Neural progenitor cell (in vitro differentiated cells): Measurements from ENCODE around the gene CCL3. TPM values are rescaled to one million over a fixed set of nuclear protein-coding genes. Genes with fewer than 3 reads are reported as not detected.
A peak's percentile ranks its signal among the peaks of the same experiment; 100 is the strongest.

ENCODE experiments used
- DNase-seq: peaks from one replicate; pipeline ENCODE4 v3.0.0-alpha.2; 2016; ENCODE audit warnings: low spot score
- H2AFZ ChIP-seq: fragments of 200-600 bp; sonication (generic); replicated peaks from 2 replicates; pipeline ENCODE4 v1.6.1; 2016; ENCODE audit warnings: antibody characterized with exemption
- H3F3A ChIP-seq: fragments of 200-600 bp; sonication (generic); 2 replicates; pipeline ENCODE4 v1.6.1; 2016; ENCODE audit warnings: antibody characterized with exemption, low read depth
- H3K27ac ChIP-seq: fragments of 200-600 bp; sonication (generic); 2 replicates; pipeline ENCODE4 v1.5.1; 2016; ENCODE audit warnings: mild to moderate bottlenecking
- H3K27me3 ChIP-seq: fragments of 200-600 bp; sonication (generic); 2 replicates; pipeline ENCODE4 v1.6.1; 2016; ENCODE audit warnings: mild to moderate bottlenecking, moderate library complexity
- H3K36me3 ChIP-seq: fragments of 200-600 bp; sonication (generic); 2 replicates; pipeline ENCODE4 v1.5.1; 2016
- H3K4me1 ChIP-seq: fragments of 200-600 bp; sonication (generic); 2 replicates; pipeline ENCODE4 v1.6.1; 2016; ENCODE audit warnings: mixed run types
- H3K4me2 ChIP-seq: fragments of 200-600 bp; sonication (generic); 2 replicates; pipeline ENCODE4 v1.6.1; 2016
- H3K4me3 ChIP-seq: fragments of 200-600 bp; sonication (generic); 2 replicates; pipeline ENCODE4 v1.5.1; 2016
- H3K79me2 ChIP-seq: fragments of 200-600 bp; sonication (generic); 2 replicates; pipeline ENCODE4 v1.6.1; 2016; ENCODE audit warnings: low read depth
- H3K9ac ChIP-seq: fragments of 200-600 bp; sonication (generic); 2 replicates; pipeline ENCODE4 v1.6.1; 2016
- H3K9me3 ChIP-seq: fragments of 200-600 bp; sonication (generic); 2 replicates; pipeline ENCODE4 v1.5.1; 2016; ENCODE audit warnings: low read depth
- H4K20me1 ChIP-seq: fragments of 200-600 bp; sonication (generic); 2 replicates; pipeline ENCODE4 v1.6.1; 2016; ENCODE audit warnings: low read depth
- H3K27ac Mint-ChIP-seq: 3 replicates; pipeline ENCODE4 v1.8.0; 2021; ENCODE audit warnings: mixed read lengths
- H3K27me3 Mint-ChIP-seq: 2 replicates; pipeline ENCODE4 v1.8.0; 2022; ENCODE audit warnings: low read depth, mild to moderate bottlenecking, inconsistent platforms, moderate library complexity, mixed read lengths; ENCODE audit not compliant: insufficient read depth
- H3K36me3 Mint-ChIP-seq: 3 replicates; pipeline ENCODE4 v1.8.0; 2021; ENCODE audit warnings: mixed read lengths
- H3K4me1 Mint-ChIP-seq: 3 replicates; pipeline ENCODE4 v1.8.0; 2021; ENCODE audit warnings: mixed read lengths
- H3K4me3 Mint-ChIP-seq: 3 replicates; pipeline ENCODE4 v1.8.0; 2021; ENCODE audit warnings: mild to moderate bottlenecking, moderate library complexity, mixed read lengths
- H3K9me3 Mint-ChIP-seq: 3 replicates; pipeline ENCODE4 v1.8.0; 2020; ENCODE audit warnings: mixed read lengths
- CTCF ChIP-seq: fragments of 200-600 bp; sonication (generic); IDR thresholded peaks from 2 replicates; pipeline ENCODE4 v1.5.1; 2017; ENCODE audit warnings: antibody characterized with exemption, mild to moderate bottlenecking
- EZH2 ChIP-seq: fragments of 200-600 bp; sonication (generic); IDR thresholded peaks from 2 replicates; pipeline ENCODE4 v1.6.1; 2017; ENCODE audit warnings: antibody characterized with exemption, mild to moderate bottlenecking, moderate library complexity
- EZH2phosphoT487 ChIP-seq: fragments of 200-600 bp; sonication (generic); IDR thresholded peaks from 2 replicates; pipeline ENCODE4 v1.6.1; 2017; ENCODE audit warnings: antibody characterized with exemption
- total RNA-seq: library from RNA; depleted of rRNA; stranded (reverse); fragments of >200 nt; gene quantifications from 2 replicates; pipeline ENCODE4 v1.2.3, GENCODE V29; 2015; ENCODE audit warnings: low replicate concordance

The CCL3 gene
- total RNA-seq, 1 donor from 2014 or later = not detected

- no peak overlapping the region for H3K4me3 Mint-ChIP-seq
- Histone ChIP-seq H2AFZ (no peak overlapping the region), H4K20me1 (no peaks in the 10 kb centered on the region), H3K36me3 (no peaks in the 10 kb centered on the region), H3K9me3 (no peaks in the 10 kb centered on the region), H3K27ac (no peak overlapping the region), H3K4me3 (no peak overlapping the region), H3K4me2 (no peak overlapping the region), H3K4me1 (no peaks in the 10 kb centered on the region), H3K79me2 (no peaks in the 10 kb centered on the region), H3F3A (no peaks in the 10 kb centered on the region), H3K27me3 (no peaks in the 10 kb centered on the region), H3K9ac (no peak overlapping the region)
- TF ChIP-seq EZH2phosphoT487 (no peak), EZH2 (no peak), CTCF (no peak)
- H3K4me1 Mint-ChIP-seq = no peaks in the 10 kb centered on the region
- H3K27ac Mint-ChIP-seq = no peak overlapping the region
- no peak for DNase-seq
- H3K36me3 Mint-ChIP-seq = no peaks in the 10 kb centered on the region
- H3K9me3 Mint-ChIP-seq = peaks cover 7% of the 10 kb centered on the region
- no peaks in the 10 kb centered on the region for H3K27me3 Mint-ChIP-seq
Measured at GRCh38 chr17:36070427-36070826, 19.5 kb downstream of the CCL3 start.

- no peaks in the 10 kb centered on the region for H3K4me1 Mint-ChIP-seq
Measured at GRCh38 chr17:36069136-36069535, 20.8 kb downstream of the CCL3 start.

GRCh38 chr17:36068524-36068923, 21.4 kb downstream of the CCL3 start:
- H3K36me3 ChIP-seq = no peaks in the 10 kb centered on the region
- H3K4me2 ChIP-seq = no peak overlapping the region
- Mint-ChIP-seq H3K4me1 (no peaks in the 10 kb centered on the region), H3K9me3 (peaks cover 7% of the 10 kb centered on the region), H3K36me3 (no peaks in the 10 kb centered on the region), H3K4me3 (no peak overlapping the region), H3K27ac (no peak overlapping the region), H3K27me3 (peaks cover 2% of the 10 kb centered on the region)
- TF ChIP-seq EZH2 = no peak
- no peaks in the 10 kb centered on the region for H3K27me3 ChIP-seq
- no peak overlapping the region for H3K27ac ChIP-seq
- no peaks in the 10 kb centered on the region for H3K79me2 ChIP-seq
- peak overlapping the region; percentile 73 for H2AFZ ChIP-seq
- no peak for DNase-seq
- no peaks in the 10 kb centered on the region for H3K9me3 ChIP-seq
- H3K9ac ChIP-seq = no peak overlapping the region
- no peaks in the 10 kb centered on the region for H4K20me1 ChIP-seq
- no peaks in the 10 kb centered on the region for H3K4me1 ChIP-seq
- H3F3A ChIP-seq = no peaks in the 10 kb centered on the region
- H3K4me3 ChIP-seq = no peak overlapping the region

More at GRCh38 chr17:36069136-36069535, 20.8 kb downstream of the CCL3 start:
- Histone ChIP-seq H3K4me2 (no peak overlapping the region), H3K36me3 (no peaks in the 10 kb centered on the region), H3K9ac (no peak overlapping the region), H3K79me2 (no peaks in the 10 kb centered on the region), H2AFZ (no peak overlapping the region), H3K27me3 (no peaks in the 10 kb centered on the region), H3F3A (no peaks in the 10 kb centered on the region), H3K4me3 (no peak overlapping the region), H3K9me3 (no peaks in the 10 kb centered on the region), H3K27ac (no peak overlapping the region), H4K20me1 (no peaks in the 10 kb centered on the region), H3K4me1 (no peaks in the 10 kb centered on the region)
- Mint-ChIP-seq H3K4me3 (no peak overlapping the region), H3K9me3 (peaks cover 7% of the 10 kb centered on the region), H3K36me3 (no peaks in the 10 kb centered on the region), H3K27ac (no peak overlapping the region), H3K27me3 (peaks cover 2% of the 10 kb centered on the region)
- DNase-seq = no peak
- no peak for TF ChIP-seq CTCF
- TF ChIP-seq EZH2 = no peak
- TF ChIP-seq EZH2phosphoT487 = no peak

GRCh38 chr17:36066365-36066985, 23.5 kb downstream of the CCL3 start:
- DNase-seq = no peak
- Mint-ChIP-seq H3K27me3 (peaks cover 2% of the 10 kb centered on the region), H3K36me3 (no peaks in the 10 kb centered on the region), H3K4me3 (no peak overlapping the region), H3K4me1 (no peaks in the 10 kb centered on the region), H3K27ac (no peak overlapping the region), H3K9me3 (peaks cover 7% of the 10 kb centered on the region)
- Histone ChIP-seq H3K79me2 (no peaks in the 10 kb centered on the region), H3K9me3 (no peaks in the 10 kb centered on the region), H4K20me1 (no peaks in the 10 kb centered on the region), H3K36me3 (no peaks in the 10 kb centered on the region), H3K9ac (no peak overlapping the region), H2AFZ (no peak overlapping the region), H3F3A (no peaks in the 10 kb centered on the region), H3K4me3 (no peak overlapping the region), H3K4me2 (no peak overlapping the region), H3K27ac (no peak overlapping the region), H3K4me1 (no peaks in the 10 kb centered on the region), H3K27me3 (no peaks in the 10 kb centered on the region)
- no peak for TF ChIP-seq EZH2phosphoT487
- no peak for TF ChIP-seq EZH2
- no peak for TF ChIP-seq CTCF
